ENCODE measurements around the gene BEAN1. TPM values are rescaled to one million over a fixed set of nuclear protein-coding genes. Genes with fewer than 3 reads are reported as not detected.

BEAN1 gene
- polyA plus RNA-seq, 1 of the 3 experiments (the other 2 are of a cell fraction): 0.07 TPM

DNA sequence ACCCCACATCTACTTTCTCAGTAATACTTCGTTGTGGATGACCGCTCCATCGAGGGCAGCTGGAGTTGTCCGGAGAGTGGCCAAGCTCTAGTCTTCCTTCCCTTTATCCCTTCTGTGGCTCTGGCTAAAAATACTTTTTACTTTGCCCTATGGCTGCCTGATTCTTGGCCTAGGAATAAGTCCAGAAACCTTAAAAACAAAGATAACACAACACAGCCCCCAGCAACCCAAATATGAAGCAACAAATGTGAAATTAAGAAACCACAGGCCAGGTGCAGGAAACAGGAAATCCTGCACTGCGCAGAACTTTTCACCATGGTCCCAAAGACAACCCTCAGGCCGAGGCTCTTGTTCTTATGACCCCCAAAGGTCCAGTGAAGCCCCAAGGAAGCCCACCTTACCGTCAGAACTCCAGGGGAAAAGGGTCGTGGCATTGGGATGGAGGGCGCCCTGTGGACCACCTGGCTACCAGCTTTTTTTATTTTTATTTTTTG lies 96.8 kb downstream of the BEAN1 start:
- H3K4me1 ChIP-seq (ENCODE audit: control insufficient read depth in 1 of 2, insufficient read depth in 2 of 2, low read depth in 1 of 2, low read length in 1 of 2): no peaks in the 10 kb centered on the region
- H3K9me3 ChIP-seq: no peaks in the 10 kb centered on the region
- H3K36me3 ChIP-seq (replicated peaks in 1 of 2; ENCODE audit: control insufficient read depth in 1 of 2, insufficient read depth in 2 of 2, low read length in 1 of 2): peaks cover 3 to 21% of the 10 kb centered on the region in 2 experiments
- no peaks in the 10 kb centered on the region for H3K27me3 ChIP-seq (ENCODE audit: insufficient read depth)
- H3K4me3 ChIP-seq (ENCODE audit: low read depth in 2 of 2, low read length in 1 of 2): no peak overlapping the region
- H3K79me2 ChIP-seq (ENCODE audit: insufficient read depth): no peaks in the 10 kb centered on the region
- DNase-seq: no peak
- no peak overlapping the region for H3K27ac ChIP-seq (ENCODE audit: low read depth in 2 of 2, low read length in 1 of 2)
- WGBS (ENCODE audit: low lambda C conversion rate): 93% methylated on average over 8 of the region's 9 CpGs
- no peaks in the 10 kb centered on the region for H3K9me2 ChIP-seq
- POLR2A ChIA-PET: no interaction called here
- no peak for TF ChIP-seq CHD2 (IDR thresholded peaks at IDR 0.05; ENCODE audit: low read length, partially characterized antibody)
- TF ChIP-seq, protein P1, sequence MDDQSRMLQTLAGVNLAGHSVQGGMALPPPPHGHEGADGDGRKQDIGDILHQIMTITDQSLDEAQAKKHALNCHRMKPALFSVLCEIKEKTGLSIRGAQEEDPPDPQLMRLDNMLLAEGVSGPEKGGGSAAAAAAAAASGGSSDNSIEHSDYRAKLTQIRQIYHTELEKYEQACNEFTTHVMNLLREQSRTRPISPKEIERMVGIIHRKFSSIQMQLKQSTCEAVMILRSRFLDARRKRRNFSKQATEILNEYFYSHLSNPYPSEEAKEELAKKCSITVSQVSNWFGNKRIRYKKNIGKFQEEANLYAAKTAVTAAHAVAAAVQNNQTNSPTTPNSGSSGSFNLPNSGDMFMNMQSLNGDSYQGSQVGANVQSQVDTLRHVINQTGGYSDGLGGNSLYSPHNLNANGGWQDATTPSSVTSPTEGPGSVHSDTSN (IDR thresholded peaks at IDR 0.05): no peak
- no peak for TF ChIP-seq RAD21 (IDR thresholded peaks at IDR 0.05; ENCODE audit: low read length)
- TF ChIP-seq, protein P2, sequence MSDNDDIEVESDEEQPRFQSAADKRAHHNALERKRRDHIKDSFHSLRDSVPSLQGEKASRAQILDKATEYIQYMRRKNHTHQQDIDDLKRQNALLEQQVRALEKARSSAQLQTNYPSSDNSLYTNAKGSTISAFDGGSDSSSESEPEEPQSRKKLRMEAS (IDR thresholded peaks at IDR 0.05; ENCODE audit: low read depth): no peak
- no peak for TF ChIP-seq TEAD4 (IDR thresholded peaks at IDR 0.05; ENCODE audit: borderline replicate concordance, insufficient read depth)
- TF ChIP-seq GATA2 (CRISPR knock-in tag; IDR thresholded peaks at IDR 0.05): no peak
- no peak for TF ChIP-seq FOXJ3 (CRISPR knock-in tag; IDR thresholded peaks at IDR 0.05)
- no peak for TF ChIP-seq POLR2AphosphoS5 (IDR thresholded peaks at IDR 0.05; ENCODE audit: low read depth, low read length)
- no peak overlapping the region for H2AFZ ChIP-seq (ENCODE audit: low read depth)
- CTCF ChIA-PET: interaction anchor here (1.5 kb wide), 1 partner anchor 8 kb away, joined by 3 read pairs; no protein-coding TSS in a partner anchor
- no peaks in the 10 kb centered on the region for H3F3A ChIP-seq (replicated peaks; ENCODE audit: insufficient read depth)
- H3K9ac ChIP-seq: no peak overlapping the region
- H4K20me1 ChIP-seq (ENCODE audit: insufficient read depth): no peaks in the 10 kb centered on the region
- no peak overlapping the region for H3K4me2 ChIP-seq

DNA sequence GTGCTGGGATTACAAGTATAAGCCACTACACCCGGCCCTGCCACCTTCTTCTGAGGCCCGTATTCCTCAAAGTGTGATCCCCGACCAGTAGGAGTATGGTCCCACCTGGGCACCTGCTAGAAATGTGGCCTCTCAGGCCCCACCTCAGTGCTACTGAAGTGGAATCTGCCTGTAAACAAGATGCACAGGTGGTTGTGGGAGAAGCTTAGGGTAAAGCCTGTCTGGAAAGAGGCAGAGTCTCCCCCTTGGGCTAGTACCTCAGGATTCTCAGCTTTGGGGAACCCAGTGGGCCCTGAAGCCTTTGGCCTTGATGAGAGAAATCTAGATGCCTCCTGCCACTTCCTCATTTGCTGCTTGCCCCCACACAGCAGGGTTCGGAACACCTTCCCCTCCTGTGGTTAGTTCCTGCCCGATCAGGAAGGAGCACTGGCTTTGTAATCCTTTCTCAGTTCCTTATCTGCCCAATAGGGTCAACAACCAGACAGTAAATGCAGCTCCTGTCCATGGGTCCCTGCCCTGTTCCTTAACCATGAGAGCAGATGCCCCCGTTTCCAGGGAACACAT lies 97.6 kb downstream of the BEAN1 start:
- no peak overlapping the region for H3K4me3 ChIP-seq (ENCODE audit: low read depth in 2 of 2, low read length in 1 of 2)
- no peak for TF ChIP-seq RXRA (IDR thresholded peaks at IDR 0.05; ENCODE audit: borderline replicate concordance, low read depth)
- TF ChIP-seq TCF12 (IDR thresholded peaks at IDR 0.05): no peak
- TF ChIP-seq RAD21 (IDR thresholded peaks at IDR 0.05; ENCODE audit: low read length): no peak
- no peak overlapping the region for H2AFZ ChIP-seq (ENCODE audit: low read depth)
- H3K27me3 ChIP-seq (ENCODE audit: insufficient read depth): no peaks in the 10 kb centered on the region
- no peaks in the 10 kb centered on the region for H3F3A ChIP-seq (replicated peaks; ENCODE audit: insufficient read depth)
- no peaks in the 10 kb centered on the region for H4K20me1 ChIP-seq (ENCODE audit: insufficient read depth)
- WGBS (ENCODE audit: low lambda C conversion rate): 86% methylated on average over 6 of the region's 6 CpGs
- H3K79me2 ChIP-seq (ENCODE audit: insufficient read depth): no peaks in the 10 kb centered on the region
- no peak for DNase-seq
- peaks cover 5 to 27% of the 10 kb centered on the region in 2 experiments for H3K36me3 ChIP-seq (replicated peaks in 1 of 2; ENCODE audit: control insufficient read depth in 1 of 2, insufficient read depth in 2 of 2, low read length in 1 of 2)
- H3K9me3 ChIP-seq: no peaks in the 10 kb centered on the region
- H3K4me1 ChIP-seq (ENCODE audit: control insufficient read depth in 1 of 2, insufficient read depth in 2 of 2, low read depth in 1 of 2, low read length in 1 of 2): no peaks in the 10 kb centered on the region
- H3K27ac ChIP-seq (ENCODE audit: low read depth in 2 of 2, low read length in 1 of 2): no peak overlapping the region
- H3K9me2 ChIP-seq: no peaks in the 10 kb centered on the region
- H3K9ac ChIP-seq: no peak overlapping the region
- no peak overlapping the region for H3K4me2 ChIP-seq
- ChIA-PET CTCF (interaction anchor here (1.5 kb wide), 1 partner anchor 9 kb away, joined by 3 read pairs; no protein-coding TSS in a partner anchor), POLR2A (no interaction called here)

Measured in SK-N-SH (cell line).